Measurements from ENCODE around the gene ZEB2.

The ZEB2 gene

DNA sequence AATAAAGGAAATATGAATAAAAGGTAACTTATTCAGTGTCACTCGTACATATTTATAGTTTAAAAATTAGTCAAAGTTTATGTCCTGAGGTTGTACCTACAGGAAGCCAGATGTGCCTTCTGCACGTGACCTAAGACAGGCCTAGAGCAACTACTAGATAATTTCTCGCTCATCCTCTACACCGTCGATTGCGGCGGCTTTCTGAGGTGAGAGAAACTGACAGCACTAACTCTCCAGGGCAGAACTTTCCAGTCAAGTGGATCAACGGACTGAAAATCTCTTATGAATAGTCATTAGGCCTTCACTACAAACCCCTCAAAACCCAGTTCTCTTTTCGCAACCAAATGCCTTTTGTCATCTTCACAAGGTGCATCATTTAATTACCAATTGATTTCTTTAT lies 54.2 kb downstream of the ZEB2 start:
- TF ChIP-seq, protein P1, sequence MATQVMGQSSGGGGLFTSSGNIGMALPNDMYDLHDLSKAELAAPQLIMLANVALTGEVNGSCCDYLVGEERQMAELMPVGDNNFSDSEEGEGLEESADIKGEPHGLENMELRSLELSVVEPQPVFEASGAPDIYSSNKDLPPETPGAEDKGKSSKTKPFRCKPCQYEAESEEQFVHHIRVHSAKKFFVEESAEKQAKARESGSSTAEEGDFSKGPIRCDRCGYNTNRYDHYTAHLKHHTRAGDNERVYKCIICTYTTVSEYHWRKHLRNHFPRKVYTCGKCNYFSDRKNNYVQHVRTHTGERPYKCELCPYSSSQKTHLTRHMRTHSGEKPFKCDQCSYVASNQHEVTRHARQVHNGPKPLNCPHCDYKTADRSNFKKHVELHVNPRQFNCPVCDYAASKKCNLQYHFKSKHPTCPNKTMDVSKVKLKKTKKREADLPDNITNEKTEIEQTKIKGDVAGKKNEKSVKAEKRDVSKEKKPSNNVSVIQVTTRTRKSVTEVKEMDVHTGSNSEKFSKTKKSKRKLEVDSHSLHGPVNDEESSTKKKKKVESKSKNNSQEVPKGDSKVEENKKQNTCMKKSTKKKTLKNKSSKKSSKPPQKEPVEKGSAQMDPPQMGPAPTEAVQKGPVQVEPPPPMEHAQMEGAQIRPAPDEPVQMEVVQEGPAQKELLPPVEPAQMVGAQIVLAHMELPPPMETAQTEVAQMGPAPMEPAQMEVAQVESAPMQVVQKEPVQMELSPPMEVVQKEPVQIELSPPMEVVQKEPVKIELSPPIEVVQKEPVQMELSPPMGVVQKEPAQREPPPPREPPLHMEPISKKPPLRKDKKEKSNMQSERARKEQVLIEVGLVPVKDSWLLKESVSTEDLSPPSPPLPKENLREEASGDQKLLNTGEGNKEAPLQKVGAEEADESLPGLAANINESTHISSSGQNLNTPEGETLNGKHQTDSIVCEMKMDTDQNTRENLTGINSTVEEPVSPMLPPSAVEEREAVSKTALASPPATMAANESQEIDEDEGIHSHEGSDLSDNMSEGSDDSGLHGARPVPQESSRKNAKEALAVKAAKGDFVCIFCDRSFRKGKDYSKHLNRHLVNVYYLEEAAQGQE (IDR thresholded peaks at IDR 0.05; ENCODE audit: insufficient replicate concordance, low read depth), result no peak
- no peak for TF ChIP-seq GABPA (IDR thresholded peaks at IDR 0.05; ENCODE audit: low read depth)
- TF ChIP-seq, protein P2, sequence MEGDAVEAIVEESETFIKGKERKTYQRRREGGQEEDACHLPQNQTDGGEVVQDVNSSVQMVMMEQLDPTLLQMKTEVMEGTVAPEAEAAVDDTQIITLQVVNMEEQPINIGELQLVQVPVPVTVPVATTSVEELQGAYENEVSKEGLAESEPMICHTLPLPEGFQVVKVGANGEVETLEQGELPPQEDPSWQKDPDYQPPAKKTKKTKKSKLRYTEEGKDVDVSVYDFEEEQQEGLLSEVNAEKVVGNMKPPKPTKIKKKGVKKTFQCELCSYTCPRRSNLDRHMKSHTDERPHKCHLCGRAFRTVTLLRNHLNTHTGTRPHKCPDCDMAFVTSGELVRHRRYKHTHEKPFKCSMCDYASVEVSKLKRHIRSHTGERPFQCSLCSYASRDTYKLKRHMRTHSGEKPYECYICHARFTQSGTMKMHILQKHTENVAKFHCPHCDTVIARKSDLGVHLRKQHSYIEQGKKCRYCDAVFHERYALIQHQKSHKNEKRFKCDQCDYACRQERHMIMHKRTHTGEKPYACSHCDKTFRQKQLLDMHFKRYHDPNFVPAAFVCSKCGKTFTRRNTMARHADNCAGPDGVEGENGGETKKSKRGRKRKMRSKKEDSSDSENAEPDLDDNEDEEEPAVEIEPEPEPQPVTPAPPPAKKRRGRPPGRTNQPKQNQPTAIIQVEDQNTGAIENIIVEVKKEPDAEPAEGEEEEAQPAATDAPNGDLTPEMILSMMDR (IDR thresholded peaks at IDR 0.05; ENCODE audit: insufficient read depth, low read length), result no peak
- no peak for TF ChIP-seq SPI1 (IDR thresholded peaks at IDR 0.05; ENCODE audit: borderline replicate concordance, low read depth)
- no peak for TF ChIP-seq POLR2AphosphoS5 (IDR thresholded peaks at IDR 0.05; ENCODE audit: low read depth)
- H3K27me3 ChIP-seq (ENCODE audit: insufficient read depth, poor library complexity, severe bottlenecking), result no peaks in the 10 kb centered on the region

DNA sequence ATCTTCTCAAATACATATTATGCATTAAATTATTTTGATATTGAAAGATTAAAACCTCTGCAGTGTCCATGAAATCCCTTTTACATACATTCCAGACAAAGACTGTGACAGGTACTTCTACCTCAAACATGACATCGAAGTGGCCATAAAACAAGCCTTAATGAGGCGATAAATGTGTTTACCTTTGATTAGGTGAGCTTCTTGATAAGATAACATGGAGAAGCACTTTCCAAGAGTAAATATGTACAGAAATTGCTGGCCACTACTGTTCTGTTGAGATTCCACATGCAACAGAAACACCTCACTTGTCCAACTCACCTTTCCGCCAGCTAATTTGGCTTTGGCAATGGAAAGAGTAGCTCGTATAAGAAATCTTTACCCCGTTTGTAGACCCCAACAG lies 55.2 kb downstream of the ZEB2 start:
- DNase-seq (ENCODE audit: low read depth in 1 of 2, low spot score in 1 of 2), result no peak
- H3K27ac ChIP-seq (replicated peaks), result no peak overlapping the region
- H3K4me3 ChIP-seq (replicated peaks; ENCODE audit: insufficient read depth, low read length), result no peak overlapping the region
- no peaks in the 10 kb centered on the region for H3K27me3 ChIP-seq (ENCODE audit: insufficient read depth, poor library complexity, severe bottlenecking)
- TF ChIP-seq, protein P1 (IDR thresholded peaks at IDR 0.05; ENCODE audit: insufficient replicate concordance, low read depth), result no peak
- TF ChIP-seq SPI1 (IDR thresholded peaks at IDR 0.05; ENCODE audit: borderline replicate concordance, low read depth) (no peak), GABPA (IDR thresholded peaks at IDR 0.05; ENCODE audit: low read depth) (no peak), POLR2AphosphoS5 (IDR thresholded peaks at IDR 0.05; ENCODE audit: low read depth) (no peak)
- TF ChIP-seq, protein P2 (IDR thresholded peaks at IDR 0.05; ENCODE audit: insufficient read depth, low read length), result no peak

More for the DNA sequence above, 54.2 kb downstream of the ZEB2 start:
- no peak for DNase-seq (ENCODE audit: low read depth in 1 of 2, low spot score in 1 of 2)
- H3K27ac ChIP-seq (replicated peaks), result no peak overlapping the region
- H3K4me3 ChIP-seq (replicated peaks; ENCODE audit: insufficient read depth, low read length), result no peak overlapping the region

DNA sequence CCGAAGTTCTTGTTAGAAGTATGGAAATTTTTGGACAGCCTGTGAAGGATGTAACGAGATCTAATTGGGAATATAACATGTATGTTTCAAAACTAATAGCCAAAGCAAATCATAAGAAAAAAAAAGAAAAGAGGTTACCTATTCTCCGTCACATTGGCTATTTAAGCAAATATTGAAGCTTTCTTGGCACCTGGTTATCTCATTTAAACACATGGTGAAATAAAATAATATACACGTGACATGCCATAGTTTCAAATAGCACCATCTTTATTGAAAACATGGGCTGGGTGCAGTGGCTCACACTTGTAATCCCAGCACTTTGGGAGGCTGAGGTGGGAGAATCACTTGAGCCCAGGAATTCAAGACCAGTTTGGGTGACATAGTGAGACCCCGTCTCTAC lies 56.7 kb downstream of the ZEB2 start:
- no peak for TF ChIP-seq SPI1 (IDR thresholded peaks at IDR 0.05; ENCODE audit: borderline replicate concordance, low read depth)
- TF ChIP-seq POLR2AphosphoS5 (IDR thresholded peaks at IDR 0.05; ENCODE audit: low read depth), result no peak
- TF ChIP-seq, protein P2 (IDR thresholded peaks at IDR 0.05; ENCODE audit: insufficient read depth, low read length), result no peak
- no peak for DNase-seq (ENCODE audit: low read depth in 1 of 2, low spot score in 1 of 2)
- H3K27me3 ChIP-seq (ENCODE audit: insufficient read depth, poor library complexity, severe bottlenecking), result no peaks in the 10 kb centered on the region
- H3K4me3 ChIP-seq (replicated peaks; ENCODE audit: insufficient read depth, low read length), result no peak overlapping the region
- H3K27ac ChIP-seq (replicated peaks), result no peak overlapping the region

- DNase-seq (ENCODE audit: low read depth in 1 of 2, low spot score in 1 of 2), result no peak
- Histone ChIP-seq H3K27ac (replicated peaks) (no peak overlapping the region), H3K27me3 (ENCODE audit: insufficient read depth, poor library complexity, severe bottlenecking) (no peaks in the 10 kb centered on the region), H3K4me3 (replicated peaks; ENCODE audit: insufficient read depth, low read length) (no peak overlapping the region)
- TF ChIP-seq POLR2AphosphoS5 (IDR thresholded peaks at IDR 0.05; ENCODE audit: low read depth), result no peak
- TF ChIP-seq, protein P1 (IDR thresholded peaks at IDR 0.05; ENCODE audit: insufficient replicate concordance, low read depth), result no peak
- TF ChIP-seq SPI1 (IDR thresholded peaks at IDR 0.05; ENCODE audit: borderline replicate concordance, low read depth), result no peak
- TF ChIP-seq GABPA (IDR thresholded peaks at IDR 0.05; ENCODE audit: low read depth), result no peak
Observed at GRCh38 chr2:144462266-144462665, 57.7 kb downstream of the ZEB2 start.

Measured in HL-60 (cell line).